HepG2 (cell line): ENCODE data around the gene CACNA1D. TPM values are rescaled to one million over a fixed set of nuclear protein-coding genes. Genes with fewer than 3 reads are reported as not detected.

Experiments
- HNF4G ChIP-seq, 2 experiments: sonication (generic) in 1 of 2; formaldehyde crosslinking in 1 of 2; IDR thresholded peaks; 2 replicates each; pipeline versions ENCODE4 v1.4.0 to v1.6.1; 2011 to 2020; ENCODE audit warnings: borderline replicate concordance in 2 of 2, low read depth in 2 of 2, mild to moderate bottlenecking in 2 of 2, low read length in 1 of 2, missing genetic modification reagents in 1 of 2, moderate library complexity in 1 of 2
- IRF1 ChIP-seq: sonication (generic); formaldehyde crosslinking; IDR thresholded peaks from 2 replicates; pipeline ENCODE4 v1.4.0; 2020; ENCODE audit warnings: low read depth, mild to moderate bottlenecking, missing genetic modification reagents
- NFE2L2 ChIP-seq: fragments of 150-350 bp; IDR thresholded peaks from 2 replicates; pipeline ENCODE4 v1.6.1; 2014; ENCODE audit warnings: low read length
- ZFY ChIP-seq: sonication (generic); formaldehyde crosslinking; IDR thresholded peaks from 2 replicates; pipeline ENCODE4 v1.4.0; 2020; ENCODE audit warnings: missing genetic modification reagents
- ZIK1 ChIP-seq: sonication (generic); formaldehyde crosslinking; IDR thresholded peaks from 2 replicates; pipeline ENCODE4 v1.5.0; 2020; ENCODE audit warnings: mild to moderate bottlenecking, low read depth, missing genetic modification reagents, borderline replicate concordance
- ZNF18 ChIP-seq: sonication (generic); formaldehyde crosslinking; IDR thresholded peaks from 2 replicates; pipeline ENCODE4 v1.8.0; 2022; ENCODE audit warnings: mild to moderate bottlenecking, missing genetic modification reagents; ENCODE audit not compliant: insufficient replicate concordance
- ZNF20 ChIP-seq: sonication (generic); formaldehyde crosslinking; IDR thresholded peaks from 2 replicates; pipeline ENCODE4 v1.4.0; 2020; ENCODE audit warnings: mild to moderate bottlenecking, moderate library complexity, missing genetic modification reagents
- ZNF33B ChIP-seq: sonication (generic); formaldehyde crosslinking; IDR thresholded peaks from 2 replicates; pipeline ENCODE4 v1.5.1; 2020; ENCODE audit warnings: mild to moderate bottlenecking, missing genetic modification reagents
- ZNF407 ChIP-seq: sonication (generic); formaldehyde crosslinking; IDR thresholded peaks from one replicate; pipeline ENCODE4 v1.5.1; 2020; ENCODE audit warnings: mild to moderate bottlenecking, missing genetic modification reagents; ENCODE audit errors: not compliant biosample characterization
- ZNF503 ChIP-seq: sonication (generic); formaldehyde crosslinking; IDR thresholded peaks from 2 replicates; pipeline ENCODE4 v1.4.0; 2020; ENCODE audit warnings: missing genetic modification reagents
- ZNF652 ChIP-seq: IDR thresholded peaks from 2 replicates; pipeline ENCODE4 v1.6.1; 2016; ENCODE audit warnings: low read depth, borderline replicate concordance
- ZNF660 ChIP-seq: sonication (generic); formaldehyde crosslinking; IDR thresholded peaks from 2 replicates; pipeline ENCODE4 v1.5.1; 2020; ENCODE audit warnings: mild to moderate bottlenecking, low read depth, missing genetic modification reagents, borderline replicate concordance
- ZNF772 ChIP-seq: sonication (generic); formaldehyde crosslinking; IDR thresholded peaks from 2 replicates; pipeline ENCODE4 v1.5.0; 2020; ENCODE audit warnings: mild to moderate bottlenecking, missing genetic modification reagents
- ZSCAN25 ChIP-seq: sonication (generic); formaldehyde crosslinking; IDR thresholded peaks from 2 replicates; pipeline ENCODE4 v1.8.0; 2022; ENCODE audit warnings: mild to moderate bottlenecking, missing genetic modification reagents
- ZSCAN31 ChIP-seq: sonication (generic); formaldehyde crosslinking; IDR thresholded peaks from 2 replicates; pipeline ENCODE4 v1.5.0; 2020; ENCODE audit warnings: low read depth, mild to moderate bottlenecking, missing genetic modification reagents
- polyA plus RNA-seq, 8 experiments: library from polyadenylated mRNA; depleted of rRNA in 3 of 8; stranded (reverse) in 7 of 8; unstranded in 1 of 8; fragments of >200 nt; fragmentation: Illumina TruSeq in 4 of 8; extraction: Trizol in 4 of 8; gene quantifications; 2 replicates each; pipeline versions ENCODE4 v1.2.1 to v1.2.3, GENCODE V29; 2011 to 2016; ENCODE audit warnings: low read depth in 4 of 8, missing spikeins in 1 of 8, mixed read lengths in 1 of 8; ENCODE audit not compliant: insufficient read depth in 1 of 8
- total RNA-seq, 5 experiments: library from RNA; depleted of rRNA; stranded (reverse); fragments of >200 nt; fragmentation: Illumina TruSeq; extraction: Trizol; gene quantifications; 2 replicates each; pipeline ENCODE4 v1.2.3, GENCODE V29; 2016; ENCODE audit warnings: low read depth in 1 of 5

CACNA1D gene
- total and polyA plus RNA-seq, 2 of the 13 experiments (the other 11 are each of a cell fraction or from before 2014, with no cell fraction given) = 0.26 to 0.38 TPM

- TF ChIP-seq ZNF18 (no peak), ZNF20 (no peak), ZNF503 (CRISPR knock-in tag) (no peak), IRF1 (CRISPR knock-in tag) (no peak), ZNF652 (no peak), ZIK1 (CRISPR knock-in tag) (0 out of 2 replicates have a peak, but pooled peaks have one; percentile 30), ZNF772 (CRISPR knock-in tag) (no peak), HNF4G (IDR thresholded peaks at IDR 0.05; ENCODE audit: borderline replicate concordance, low read depth, low read length) (0 out of 2 replicates have a peak, but pooled peaks have one; percentile 19), HNF4G (CRISPR knock-in tag; IDR thresholded peaks at IDR 0.05; ENCODE audit: borderline replicate concordance, low read depth) (no peak), ZSCAN31 (CRISPR knock-in tag) (0 out of 2 replicates have a peak, but pooled peaks have one; percentile 13), NFE2L2 (no peak), ZNF407 (CRISPR knock-in tag) (no peak), ZFY (CRISPR knock-in tag) (peak; percentile 38; the same call in 1 of the 2 replicates), ZSCAN25 (CRISPR knock-in tag) (0 out of 2 replicates have a peak, but pooled peaks have one; percentile 54), ZNF33B (CRISPR knock-in tag) (no peak), ZNF660 (CRISPR knock-in tag) (no peak)
Measured at GRCh38 chr3:53478921-53479664, 15.3 kb upstream of the CACNA1D start (continued).
